ENCODE measurements around the gene IRF2BP1.
A peak's percentile ranks its signal among the peaks of the same experiment; 100 is the strongest.

- TF ChIP-seq EZH2 (IDR thresholded peaks at IDR 0.05): no peak
- TF ChIP-seq CTCF (IDR thresholded peaks at IDR 0.05): peak; percentile 36
These were observed 37.0 kb downstream of the IRF2BP1 start for GRCh38 chr19:45848922-45849321.
